ENCODE data around the gene KRTAP10-3.
"Not testable (repeated sequence)": the region's sequence is repeated elsewhere in the genome, so short reads cannot be mapped to it uniquely, and the experiment has no call there.

Gene KRTAP10-3

GRCh38 chr21:44578371-44579055 is 19.9 kb upstream of the KRTAP10-3 start:
- H3K79me2 ChIP-seq (ENCODE audit: control insufficient read depth, insufficient read depth, low read length, unreplicated experiment) = no peaks in the 10 kb centered on the region
- peaks cover 10% of the 10 kb centered on the region; the same call in 1 of the 2 replicates for H3K27me3 ChIP-seq (ENCODE audit: insufficient read depth, low read length)
- no peak overlapping the region for H3K4me3 ChIP-seq (ENCODE audit: low read depth, low read length)
- no peak overlapping the region for H2AFZ ChIP-seq (ENCODE audit: low read length, unreplicated experiment)
- H3K4me1 ChIP-seq (ENCODE audit: control insufficient read depth, insufficient read depth, low read length, unreplicated experiment) = no peaks in the 10 kb centered on the region
- no peaks in the 10 kb centered on the region for H3K36me3 ChIP-seq (ENCODE audit: insufficient read depth, low read length)
- no peak overlapping the region for H3K27ac ChIP-seq (ENCODE audit: low read depth, low read length)

DNA sequence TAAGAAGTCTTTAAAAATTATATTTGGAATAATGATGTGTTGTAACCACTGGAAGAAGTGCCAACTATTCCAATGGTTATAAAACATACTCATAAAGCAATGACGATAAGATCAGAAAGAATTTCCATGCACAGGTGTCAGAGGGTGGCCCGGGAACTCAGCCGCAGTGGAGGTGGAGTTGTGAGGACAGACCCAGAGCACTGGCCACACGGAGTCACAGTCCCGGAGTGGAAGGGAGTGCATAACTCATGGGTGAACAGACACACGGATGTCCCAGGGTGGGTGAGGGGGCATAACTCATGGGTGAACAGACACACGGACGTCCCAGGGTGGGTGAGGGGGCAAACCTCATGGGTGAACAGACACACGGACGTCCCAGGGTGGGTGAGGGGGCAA is 17.4 kb upstream of the KRTAP10-3 start:
- H3K36me3 ChIP-seq (ENCODE audit: insufficient read depth, low read length) = no peaks in the 10 kb centered on the region

DNA sequence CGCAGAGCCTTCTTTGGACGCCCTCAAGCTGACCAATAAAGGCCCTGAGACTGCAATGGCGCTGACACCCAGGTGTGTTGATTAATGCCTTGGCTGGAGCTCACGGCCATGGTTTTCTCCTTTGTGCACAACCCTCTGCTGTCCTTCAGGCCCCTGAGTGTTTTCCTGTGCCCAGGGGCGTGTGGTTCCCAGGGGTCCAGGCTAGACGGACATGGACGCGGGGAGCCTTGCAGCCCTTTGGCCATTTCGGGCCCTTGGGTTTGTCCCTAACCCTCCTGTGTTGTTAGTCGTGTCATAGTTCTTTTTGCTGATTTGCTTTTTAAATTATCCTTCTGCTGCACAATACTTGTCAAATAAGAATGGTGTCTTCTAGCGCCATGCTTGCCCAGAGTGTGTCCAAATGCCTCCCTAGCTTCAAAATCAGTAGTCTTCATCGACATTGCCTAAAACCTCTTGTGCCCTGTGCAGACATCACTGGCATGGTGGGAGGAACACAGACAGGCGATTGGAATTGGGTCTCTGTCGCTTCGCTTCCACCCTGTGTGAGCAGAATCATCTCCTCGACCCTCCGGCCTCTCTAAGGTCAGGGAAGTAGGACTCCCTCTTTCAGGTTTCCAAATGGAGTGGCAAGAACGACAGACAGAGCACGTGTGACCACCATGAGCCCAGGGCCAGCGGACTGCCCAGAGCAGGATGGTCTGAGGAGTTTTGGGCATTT is 16.9 kb upstream of the KRTAP10-3 start:
- Histone ChIP-seq H3K27ac (ENCODE audit: low read depth, low read length) (no peak overlapping the region), H3K79me2 (ENCODE audit: control insufficient read depth, insufficient read depth, low read length, unreplicated experiment) (no peaks in the 10 kb centered on the region), H3K27me3 (ENCODE audit: insufficient read depth, low read length) (peaks cover 7% of the 10 kb centered on the region; the same call in 1 of the 2 replicates), H3K4me1 (ENCODE audit: control insufficient read depth, insufficient read depth, low read length, unreplicated experiment) (no peaks in the 10 kb centered on the region), H3K36me3 (ENCODE audit: insufficient read depth, low read length) (no peaks in the 10 kb centered on the region), H2AFZ (ENCODE audit: low read length, unreplicated experiment) (no peak overlapping the region), H3K4me3 (ENCODE audit: low read depth, low read length) (no peak overlapping the region)

More for the DNA sequence above, 17.4 kb upstream of the KRTAP10-3 start:
- Histone ChIP-seq H3K79me2 (ENCODE audit: control insufficient read depth, insufficient read depth, low read length, unreplicated experiment) (no peaks in the 10 kb centered on the region), H3K4me1 (ENCODE audit: control insufficient read depth, insufficient read depth, low read length, unreplicated experiment) (no peaks in the 10 kb centered on the region), H3K27me3 (ENCODE audit: insufficient read depth, low read length) (0 out of 2 replicates have a peak, but pooled peaks cover 7% of the 10 kb centered on the region), H3K27ac (ENCODE audit: low read depth, low read length) (no peak overlapping the region), H3K4me3 (ENCODE audit: low read depth, low read length) (no peak overlapping the region), H2AFZ (ENCODE audit: low read length, unreplicated experiment) (no peak overlapping the region)

- H3K36me3 ChIP-seq (ENCODE audit: insufficient read depth, low read length) = no peaks in the 10 kb centered on the region
Measured at GRCh38 chr21:44574457-44575306, 16.1 kb upstream of the KRTAP10-3 start.

GRCh38 chr21:44573630-44574456 is 15.2 kb upstream of the KRTAP10-3 start, which contains the start of gene KRTAP10-4:
KRTAP10-4 (plus strand) TSS chr21:44573729; CDS start chr21:44573759, 30 bp downstream.
- H3K36me3 ChIP-seq (ENCODE audit: insufficient read depth, low read length); H3K27ac ChIP-seq (ENCODE audit: low read depth, low read length); H2AFZ ChIP-seq (ENCODE audit: low read length, unreplicated experiment); H3K4me3 ChIP-seq (ENCODE audit: low read depth, low read length); H3K4me1 ChIP-seq (ENCODE audit: control insufficient read depth, insufficient read depth, low read length, unreplicated experiment); H3K27me3 ChIP-seq (ENCODE audit: insufficient read depth, low read length); H3K79me2 ChIP-seq (ENCODE audit: control insufficient read depth, insufficient read depth, low read length, unreplicated experiment): not testable (repeated sequence)

More at GRCh38 chr21:44574457-44575306, 16.1 kb upstream of the KRTAP10-3 start:
- Histone ChIP-seq H3K4me1 (ENCODE audit: control insufficient read depth, insufficient read depth, low read length, unreplicated experiment) (no peaks in the 10 kb centered on the region), H2AFZ (ENCODE audit: low read length, unreplicated experiment) (no peak overlapping the region), H3K27me3 (ENCODE audit: insufficient read depth, low read length) (peaks cover 7% of the 10 kb centered on the region; the same call in 1 of the 2 replicates), H3K79me2 (ENCODE audit: control insufficient read depth, insufficient read depth, low read length, unreplicated experiment) (no peaks in the 10 kb centered on the region), H3K4me3 (ENCODE audit: low read depth, low read length) (no peak overlapping the region), H3K27ac (ENCODE audit: low read depth, low read length) (no peak overlapping the region)

GRCh38 chr21:44572959-44573583 is 14.5 kb upstream of the KRTAP10-3 start:
- H2AFZ ChIP-seq (ENCODE audit: low read length, unreplicated experiment) = no peak overlapping the region
- H3K4me3 ChIP-seq (ENCODE audit: low read depth, low read length) = no peak overlapping the region
- no peaks in the 10 kb centered on the region for H3K36me3 ChIP-seq (ENCODE audit: insufficient read depth, low read length)
- H3K4me1 ChIP-seq (ENCODE audit: control insufficient read depth, insufficient read depth, low read length, unreplicated experiment) = no peaks in the 10 kb centered on the region
- no peaks in the 10 kb centered on the region for H3K79me2 ChIP-seq (ENCODE audit: control insufficient read depth, insufficient read depth, low read length, unreplicated experiment)
- H3K27me3 ChIP-seq (ENCODE audit: insufficient read depth, low read length) = peaks cover 7% of the 10 kb centered on the region; the same call in 1 of the 2 replicates
- H3K27ac ChIP-seq (ENCODE audit: low read depth, low read length) = no peak overlapping the region

DNA sequence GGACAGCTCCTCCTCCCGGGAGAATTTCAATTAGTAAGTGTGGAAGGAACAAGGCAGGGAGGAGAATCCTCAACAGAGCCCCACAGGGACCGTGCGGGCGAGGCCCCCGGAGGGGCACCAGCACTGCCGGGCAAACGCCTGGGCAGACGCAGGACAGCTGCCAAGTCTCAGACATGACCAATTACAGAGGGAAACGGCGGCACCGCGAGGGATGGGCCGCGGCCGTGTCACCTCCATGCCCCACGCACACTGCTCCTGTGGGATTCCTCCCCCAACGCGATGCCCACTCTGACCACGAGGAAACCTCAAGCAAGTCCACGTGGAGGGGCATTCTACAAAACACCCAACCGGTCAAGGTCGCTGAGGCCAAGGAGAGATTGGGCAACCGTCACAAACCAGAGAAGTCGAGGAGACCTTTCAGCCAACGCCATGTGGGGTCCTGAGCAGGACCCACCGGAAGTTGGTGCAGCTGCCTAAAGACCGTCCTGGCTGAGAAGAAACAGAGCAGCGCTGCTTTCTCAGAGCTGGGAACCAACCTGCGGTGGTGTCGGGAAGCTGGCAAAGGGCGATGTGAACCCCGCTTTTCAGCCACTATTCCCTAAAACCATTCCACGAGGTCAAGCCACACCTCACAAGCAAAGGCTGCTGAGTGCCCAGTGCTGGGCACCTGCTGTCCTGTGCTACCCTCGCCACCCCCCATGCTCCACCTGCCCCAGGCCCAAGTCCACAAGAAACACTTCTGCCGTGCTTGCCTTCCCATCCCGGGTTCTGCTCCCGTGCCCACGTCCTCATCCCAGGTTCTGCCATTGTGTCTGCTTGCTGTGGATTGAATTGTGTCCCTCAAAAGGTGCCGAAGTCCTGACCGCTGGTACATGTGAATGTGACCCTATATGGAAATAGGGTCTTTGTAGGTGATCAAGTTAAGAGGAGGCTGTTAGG is 13.5 kb upstream of the KRTAP10-3 start:
- Histone ChIP-seq H3K36me3 (ENCODE audit: insufficient read depth, low read length) (no peaks in the 10 kb centered on the region), H3K27me3 (ENCODE audit: insufficient read depth, low read length) (peaks cover 3% of the 10 kb centered on the region; the same call in 1 of the 2 replicates), H3K79me2 (ENCODE audit: control insufficient read depth, insufficient read depth, low read length, unreplicated experiment) (no peaks in the 10 kb centered on the region), H3K27ac (ENCODE audit: low read depth, low read length) (no peak overlapping the region), H3K4me3 (ENCODE audit: low read depth, low read length) (no peak overlapping the region), H3K4me1 (ENCODE audit: control insufficient read depth, insufficient read depth, low read length, unreplicated experiment) (no peaks in the 10 kb centered on the region), H2AFZ (ENCODE audit: low read length, unreplicated experiment) (no peak overlapping the region)

GRCh38 chr21:44571296-44571695 is 12.7 kb upstream of the KRTAP10-3 start:
- Histone ChIP-seq H2AFZ (ENCODE audit: low read length, unreplicated experiment) (no peak overlapping the region), H3K27ac (ENCODE audit: low read depth, low read length) (no peak overlapping the region), H3K4me3 (ENCODE audit: low read depth, low read length) (no peak overlapping the region), H3K79me2 (ENCODE audit: control insufficient read depth, insufficient read depth, low read length, unreplicated experiment) (no peaks in the 10 kb centered on the region), H3K36me3 (ENCODE audit: insufficient read depth, low read length) (no peaks in the 10 kb centered on the region), H3K27me3 (ENCODE audit: insufficient read depth, low read length) (peaks cover 4% of the 10 kb centered on the region; the same call in 1 of the 2 replicates), H3K4me1 (ENCODE audit: control insufficient read depth, insufficient read depth, low read length, unreplicated experiment) (no peaks in the 10 kb centered on the region)
